ENCODE data around the gene WRNIP1.

DNA sequence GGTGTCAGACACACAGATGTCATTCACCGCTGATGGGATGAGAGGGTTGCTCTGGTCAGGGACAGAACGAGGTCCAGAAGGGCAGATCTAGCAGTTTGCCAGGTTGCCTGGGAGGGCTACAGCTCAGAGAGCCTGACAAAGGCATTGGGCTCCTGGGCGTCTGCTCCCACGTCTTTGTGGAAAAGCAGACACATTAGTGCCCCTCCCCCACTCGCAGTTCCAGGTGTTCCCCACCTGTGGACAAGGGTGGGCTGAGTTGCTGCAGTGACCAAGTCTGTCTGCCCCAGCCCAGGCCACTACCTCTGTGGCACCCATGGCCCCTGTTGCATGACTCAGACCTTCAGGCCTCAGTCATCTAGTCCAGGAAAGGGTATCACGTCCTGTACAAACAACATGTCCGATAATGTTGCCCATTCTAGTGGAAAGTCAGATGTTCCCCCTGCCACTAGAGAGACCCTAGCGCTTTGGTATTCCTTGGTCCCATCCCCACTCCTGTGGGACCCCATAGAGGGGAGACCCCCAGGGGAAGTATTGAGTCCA, 37.4 kb downstream of the WRNIP1 start:
- TF ChIP-seq, protein P1, sequence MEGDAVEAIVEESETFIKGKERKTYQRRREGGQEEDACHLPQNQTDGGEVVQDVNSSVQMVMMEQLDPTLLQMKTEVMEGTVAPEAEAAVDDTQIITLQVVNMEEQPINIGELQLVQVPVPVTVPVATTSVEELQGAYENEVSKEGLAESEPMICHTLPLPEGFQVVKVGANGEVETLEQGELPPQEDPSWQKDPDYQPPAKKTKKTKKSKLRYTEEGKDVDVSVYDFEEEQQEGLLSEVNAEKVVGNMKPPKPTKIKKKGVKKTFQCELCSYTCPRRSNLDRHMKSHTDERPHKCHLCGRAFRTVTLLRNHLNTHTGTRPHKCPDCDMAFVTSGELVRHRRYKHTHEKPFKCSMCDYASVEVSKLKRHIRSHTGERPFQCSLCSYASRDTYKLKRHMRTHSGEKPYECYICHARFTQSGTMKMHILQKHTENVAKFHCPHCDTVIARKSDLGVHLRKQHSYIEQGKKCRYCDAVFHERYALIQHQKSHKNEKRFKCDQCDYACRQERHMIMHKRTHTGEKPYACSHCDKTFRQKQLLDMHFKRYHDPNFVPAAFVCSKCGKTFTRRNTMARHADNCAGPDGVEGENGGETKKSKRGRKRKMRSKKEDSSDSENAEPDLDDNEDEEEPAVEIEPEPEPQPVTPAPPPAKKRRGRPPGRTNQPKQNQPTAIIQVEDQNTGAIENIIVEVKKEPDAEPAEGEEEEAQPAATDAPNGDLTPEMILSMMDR (conservative IDR thresholded peaks at IDR 0.05) = no peak
- TF ChIP-seq ZFX (IDR thresholded peaks at IDR 0.05) = no peak

Data from C4-2B (cell line).